HG02798 (cell line): ENCODE data around the gene PTPRE.

ENCODE experiments used
- ATAC-seq: cut with Tn5 transposase; IDR thresholded peaks from one replicate; pipeline ENCODE4 v1.9.1; 2021; ENCODE audit warnings: mild to moderate bottlenecking; ENCODE audit not compliant: unreplicated experiment, poor library complexity

Gene PTPRE

DNA sequence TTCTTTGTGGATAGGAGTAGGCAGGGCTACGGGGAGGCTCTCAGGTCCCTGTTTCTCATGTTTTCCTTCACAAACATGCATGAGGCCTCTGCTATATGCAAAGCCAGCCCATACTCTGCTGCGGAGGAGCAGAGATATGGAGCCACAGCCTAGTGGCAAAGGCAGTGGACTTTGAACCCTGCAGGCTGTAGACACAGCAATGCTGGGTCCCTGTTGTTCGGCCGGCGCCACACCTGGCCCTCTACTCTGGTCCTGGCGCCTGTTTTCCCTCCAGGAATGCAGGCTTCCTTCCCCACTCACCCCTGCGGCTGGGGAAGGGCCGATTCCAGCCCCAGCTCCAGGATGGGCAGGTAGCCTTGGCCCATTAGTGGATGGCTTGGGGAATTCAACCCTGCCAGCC lies 25.6 kb upstream of the PTPRE start:
- ATAC-seq: no peak

DNA sequence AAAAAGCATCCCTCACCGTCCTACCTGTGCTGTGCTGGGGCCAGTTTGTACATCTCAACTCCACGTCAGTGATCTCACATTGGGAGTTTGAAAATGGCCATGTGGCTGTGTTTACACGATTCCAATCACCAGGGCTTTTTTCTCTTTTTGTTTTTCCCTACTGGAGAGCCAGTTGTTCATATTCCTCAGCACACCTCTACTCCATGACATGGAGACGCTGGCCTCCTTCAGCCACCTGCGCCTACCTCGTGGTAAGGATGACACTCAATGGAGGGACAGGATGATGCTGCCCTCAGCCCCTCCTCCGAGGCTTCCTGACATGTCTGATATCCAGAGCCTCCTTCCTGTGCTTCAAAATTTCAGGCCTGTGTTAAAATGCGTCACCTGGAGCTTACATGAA lies 24.5 kb upstream of the PTPRE start:
- no peak for ATAC-seq

GRCh38 chr10:127882801-127883459 lies 24.0 kb upstream of the PTPRE start:
- ATAC-seq: no peak

DNA sequence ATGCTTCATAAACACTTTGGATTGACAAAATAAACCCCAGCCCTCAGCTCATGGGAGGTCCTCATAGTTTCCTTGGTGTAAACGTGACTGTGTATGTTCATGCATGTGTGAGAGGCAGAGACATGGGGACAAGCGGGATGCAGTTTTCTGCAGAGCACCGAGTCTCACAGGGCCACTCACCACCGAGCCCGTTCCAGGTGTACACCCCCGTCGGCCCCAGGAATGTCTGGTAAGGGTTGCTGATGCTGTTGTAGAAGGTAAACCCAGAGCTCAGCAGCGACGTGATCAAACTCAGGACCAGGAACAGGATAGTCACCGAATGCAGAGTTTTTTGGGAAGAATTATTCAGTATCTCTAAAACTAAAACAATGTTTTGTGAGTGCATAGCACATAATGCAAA lies 23.4 kb upstream of the PTPRE start:
- ATAC-seq: no peak

GRCh38 chr10:127884501-127884900 lies 22.4 kb upstream of the PTPRE start:
- ATAC-seq: no peak

DNA sequence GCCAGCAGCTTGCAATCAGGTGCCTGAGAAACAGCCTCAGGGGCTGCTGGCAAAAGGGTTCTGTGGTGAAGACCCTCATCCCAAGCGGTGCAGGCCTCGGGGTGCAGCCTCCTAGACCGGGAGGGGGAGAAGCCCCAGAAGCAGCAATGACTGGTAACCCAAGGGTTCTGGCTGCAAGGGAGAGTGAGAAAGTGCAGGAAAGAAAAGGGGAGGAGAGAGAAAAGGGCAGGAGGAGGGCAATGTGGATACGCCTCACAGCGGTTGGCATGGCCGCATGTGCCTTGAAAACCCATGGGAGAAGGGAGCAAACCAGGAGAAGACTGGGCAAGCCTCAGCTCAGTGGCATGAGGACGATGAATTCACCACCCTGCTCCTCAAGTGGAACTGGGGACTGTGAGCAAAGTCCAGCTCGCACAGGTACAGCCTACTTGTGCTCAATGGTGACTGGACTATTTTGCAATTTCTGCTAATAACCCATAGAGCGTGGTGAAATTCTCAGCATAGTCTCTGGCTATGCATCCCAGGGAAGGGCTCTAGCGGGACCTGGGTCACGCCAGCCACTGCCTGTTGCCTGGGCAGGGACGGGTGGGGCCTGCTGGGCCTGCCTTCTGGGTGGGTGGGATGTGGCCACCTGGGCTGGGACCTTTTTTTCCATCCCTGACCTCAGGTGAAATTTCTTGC lies 20.4 kb upstream of the PTPRE start:
- ATAC-seq: no peak

- ATAC-seq: no peak
These were observed 19.1 kb upstream of the PTPRE start for GRCh38 chr10:127887541-127888415.

- ATAC-seq: no peak
These were observed 18.2 kb upstream of the PTPRE start for GRCh38 chr10:127888521-127889312.

- no peak for ATAC-seq
These were observed 17.2 kb upstream of the PTPRE start for GRCh38 chr10:127889605-127890195.

DNA sequence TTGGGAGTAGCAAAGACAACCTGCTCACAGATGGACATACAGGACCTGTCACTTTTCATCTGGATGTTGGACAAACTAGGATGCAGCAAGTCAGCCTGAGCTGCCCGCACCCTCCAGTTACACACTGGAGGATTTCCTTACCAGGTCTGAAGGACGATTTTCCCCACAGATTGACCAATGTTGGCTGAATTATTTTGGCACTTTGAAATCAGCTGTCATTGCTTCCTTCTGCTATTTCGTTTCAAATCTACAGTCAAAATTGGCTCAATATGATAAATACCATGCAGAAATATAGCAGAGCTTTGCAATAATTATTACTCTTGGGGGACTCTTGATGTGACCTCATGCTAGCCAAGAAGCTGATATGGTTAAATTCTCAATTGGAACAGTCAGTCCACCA lies 16.7 kb upstream of the PTPRE start:
- ATAC-seq: no peak

DNA sequence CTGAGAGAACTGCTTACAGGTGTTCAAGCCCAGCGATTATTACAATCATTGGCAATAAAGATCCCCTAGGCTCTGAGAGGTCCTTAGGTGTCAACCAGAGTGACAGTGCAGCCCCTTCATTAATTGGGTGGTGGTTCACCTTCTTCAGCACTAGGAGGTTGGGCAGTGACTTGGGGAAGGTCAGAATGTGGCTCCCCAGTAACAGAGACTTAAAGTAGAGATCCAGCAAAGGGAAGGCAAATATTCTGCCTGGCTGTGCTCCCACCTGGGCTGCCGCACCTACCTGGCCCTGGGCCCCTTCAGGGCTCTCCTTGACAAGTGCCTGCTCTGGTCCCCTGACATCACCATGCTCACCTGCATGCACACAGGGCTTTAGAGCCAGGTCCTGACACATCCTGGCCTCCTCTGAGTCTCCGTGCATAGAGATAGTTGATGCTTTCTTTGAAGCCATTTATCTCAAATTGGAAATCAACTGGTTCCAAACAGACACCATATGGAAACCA lies 16.0 kb upstream of the PTPRE start:
- ATAC-seq: no peak

GRCh38 chr10:127892743-127893142 lies 14.2 kb upstream of the PTPRE start, which contains the start of gene CLRN3:
CLRN3 (minus strand) TSS chr10:127892941; CDS start chr10:127892784, 157 bp downstream.
- no peak for ATAC-seq

DNA sequence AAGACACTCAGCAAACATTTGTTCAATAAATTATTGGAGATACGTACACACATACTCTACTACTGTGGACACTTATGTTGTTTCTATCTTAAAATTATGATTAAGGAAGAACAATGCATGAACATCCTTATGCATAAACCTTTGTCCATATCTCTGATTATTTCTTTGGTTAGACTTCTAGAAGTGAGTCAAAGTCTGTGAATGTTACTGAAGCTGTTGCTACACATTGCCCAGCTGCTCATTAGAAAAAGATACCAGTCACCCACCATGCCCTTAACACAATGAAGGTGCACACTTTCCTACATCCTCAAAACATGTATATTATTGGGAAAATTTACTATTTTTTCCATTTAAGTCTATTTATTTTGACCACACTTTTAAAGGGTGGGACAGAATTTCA lies 12.8 kb upstream of the PTPRE start:
- no peak for ATAC-seq

DNA sequence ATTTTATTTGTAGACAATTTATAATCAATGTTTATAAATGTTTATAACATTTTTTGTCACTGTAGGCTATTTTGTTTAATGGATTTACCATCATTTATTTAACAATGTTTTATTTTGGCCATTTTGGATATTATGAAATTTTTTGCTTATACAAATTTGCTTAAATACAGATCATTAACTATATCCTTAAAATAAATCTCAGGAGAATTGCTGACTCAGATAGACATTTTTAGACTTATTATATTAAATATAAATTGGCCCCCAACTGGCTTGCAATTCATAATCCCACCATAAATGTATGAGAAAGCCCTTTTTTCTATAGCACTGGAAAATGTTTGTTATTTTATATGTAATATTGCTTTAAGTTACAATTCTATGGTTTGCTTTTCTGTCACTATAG lies 10.3 kb upstream of the PTPRE start:
- no peak for ATAC-seq

GRCh38 chr10:127897177-127897576 lies 9.7 kb upstream of the PTPRE start:
- no peak for ATAC-seq

GRCh38 chr10:127899766-127900387 lies 7.0 kb upstream of the PTPRE start:
- ATAC-seq: no peak

GRCh38 chr10:127903789-127904188 lies 3.1 kb upstream of the PTPRE start:
- ATAC-seq: no peak

DNA sequence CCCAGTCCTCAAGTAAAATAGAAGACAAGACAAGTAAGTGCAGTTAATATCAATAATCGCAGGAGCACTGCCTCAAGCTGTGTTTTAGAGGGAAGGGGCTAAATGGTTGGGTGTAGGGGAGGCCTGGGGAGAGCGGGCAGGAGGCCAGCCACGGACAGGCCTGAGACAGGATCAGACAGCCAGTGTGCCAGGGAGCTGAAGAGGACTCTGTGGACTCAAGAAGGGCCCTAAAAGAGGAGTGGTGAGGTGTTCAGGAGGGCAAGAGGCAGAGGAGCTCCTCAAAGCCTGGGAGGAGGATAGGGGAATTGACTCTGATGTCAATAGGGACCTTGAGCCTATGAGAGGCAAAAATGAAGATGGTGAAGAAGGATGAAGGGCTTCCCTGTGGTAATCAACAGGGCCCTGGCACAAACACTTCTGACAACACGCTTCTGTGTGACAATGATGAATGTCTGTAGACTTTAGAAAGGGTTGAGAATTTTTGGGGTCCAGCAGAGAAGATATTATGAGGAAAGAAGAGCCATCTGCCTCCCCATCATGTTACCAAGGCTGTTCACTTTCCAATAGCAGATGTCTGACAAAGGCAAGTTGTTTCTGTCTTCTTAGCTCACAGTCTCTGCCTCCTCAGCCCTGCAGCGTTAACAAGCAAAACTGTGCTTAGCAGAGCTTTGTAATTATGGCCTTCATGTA lies 2.4 kb upstream of the PTPRE start:
- no peak for ATAC-seq
